Muscle of arm (tissue), 12 donors: ENCODE results near the gene MPDU1. TPM values are rescaled to one million over a fixed set of nuclear protein-coding genes. Genes with fewer than 3 reads are reported as not detected.

Source experiments
- polyA plus RNA-seq, 12 donors: library from polyadenylated mRNA; unstranded; fragments of 120-200 nt; gene quantifications; one replicate each; pipeline ENCODE4 v1.2.1, GENCODE V29; 2013; ENCODE audit not compliant: insufficient read length in 12 of 12

Gene MPDU1
- polyA plus RNA-seq, 12 donors = 26.7 to 60.9 (median 46.7) TPM; not detected in 1

Other genes with a start within 250 kb of the MPDU1 start
- gene ACAP1, start 247.3 kb upstream of the MPDU1 start, polyA plus RNA-seq = 10 to 100 TPM in 3 of 12 donors, 1 to 10 TPM in 8, not detected in 1; 2.8 to 17.4 (median 8.1) TPM
- 1 to 10 TPM in 11 of 12 donors, not detected in 1; 5.0 to 9.0 (median 6.6) TPM for gene KCTD11, start 231.7 kb upstream of the MPDU1 start, polyA plus RNA-seq
- gene TMEM95, start 228.7 kb upstream of the MPDU1 start, polyA plus RNA-seq = not detected
- gene TNK1, start 202.8 kb upstream of the MPDU1 start, polyA plus RNA-seq = 1 to 10 TPM in 2 of 12 donors, under 1 TPM in 8, not detected in 2; 0.15 to 3.8 (median 0.47) TPM
- gene PLSCR3, start 189.3 kb upstream of the MPDU1 start, polyA plus RNA-seq = 10 to 100 TPM in 11 of 12 donors, not detected in 1; 19.8 to 52.1 (median 23.2) TPM
- 10 to 100 TPM in 11 of 12 donors, not detected in 1; 45.1 to 67.7 (median 49.8) TPM for gene TMEM256, start 179.8 kb upstream of the MPDU1 start, polyA plus RNA-seq
- 10 to 100 TPM in 11 of 12 donors, not detected in 1; 17.0 to 37.6 (median 24.5) TPM for gene NLGN2, start 176.0 kb upstream of the MPDU1 start, polyA plus RNA-seq
- not detected for gene SPEM1, start 163.5 kb upstream of the MPDU1 start, polyA plus RNA-seq
- gene SPEM2, start 158.2 kb upstream of the MPDU1 start, polyA plus RNA-seq = not detected
- not detected for gene SPEM3, start 155.0 kb upstream of the MPDU1 start, polyA plus RNA-seq
- 1 to 10 TPM in 3 of 12 donors, under 1 TPM in 7, not detected in 2; 0.62 to 2.2 (median 0.86) TPM for gene TMEM102, start 148.4 kb upstream of the MPDU1 start, polyA plus RNA-seq
- 10 to 100 TPM in 1 of 12 donors, 1 to 10 TPM in 9, under 1 TPM in 1, not detected in 1; 0.97 to 15.9 (median 2.4) TPM for gene FGF11, start 144.3 kb upstream of the MPDU1 start, polyA plus RNA-seq
- gene CHRNB1, start 138.8 kb upstream of the MPDU1 start, polyA plus RNA-seq = 10 to 100 TPM in 11 of 12 donors, not detected in 1; 35.1 to 91.7 (median 79.7) TPM
- 10 to 100 TPM in 11 of 12 donors, not detected in 1; 20.6 to 54.7 (median 24.4) TPM for gene ZBTB4, start 104.2 kb upstream of the MPDU1 start, polyA plus RNA-seq
- under 1 TPM in 9 of 12 donors, not detected in 3; 0.08 to 0.65 (median 0.29) TPM for gene SLC35G6, start 102.4 kb upstream of the MPDU1 start, polyA plus RNA-seq
- 100 to 1,000 TPM in 2 of 12 donors, 10 to 100 TPM in 10; 42.7 to 443 (median 60.3) TPM for gene POLR2A, start 99.5 kb upstream of the MPDU1 start, polyA plus RNA-seq
- gene TNFSF12, start 34.8 kb upstream of the MPDU1 start, polyA plus RNA-seq = 10 to 100 TPM in 11 of 12 donors, not detected in 1; 18.6 to 34.0 (median 24.7) TPM
- 10 to 100 TPM in 1 of 12 donors, 1 to 10 TPM in 10, not detected in 1; 2.8 to 21.1 (median 4.4) TPM for gene TNFSF13, start 25.1 kb upstream of the MPDU1 start, polyA plus RNA-seq
- 10 to 100 TPM in 11 of 12 donors, not detected in 1; 30.8 to 61.1 (median 43.5) TPM for gene SENP3, start 21.9 kb upstream of the MPDU1 start, polyA plus RNA-seq
- gene CD68, start 4.2 kb upstream of the MPDU1 start, polyA plus RNA-seq = 100 to 1,000 TPM in 1 of 12 donors, 10 to 100 TPM in 10, not detected in 1; 16.8 to 222 (median 25.6) TPM
- gene SOX15, start 6.2 kb downstream of the MPDU1 start, polyA plus RNA-seq = 10 to 100 TPM in 1 of 12 donors, 1 to 10 TPM in 9, not detected in 2; 1.3 to 12.9 (median 1.8) TPM
- 10 to 100 TPM in 11 of 12 donors, not detected in 1; 30.5 to 71.8 (median 37.0) TPM for gene FXR2, start 31.0 kb downstream of the MPDU1 start, polyA plus RNA-seq
- 10 to 100 TPM in 11 of 12 donors, not detected in 1; 44.5 to 83.2 (median 68.8) TPM for gene SAT2, start 44.0 kb downstream of the MPDU1 start, polyA plus RNA-seq
- 1 to 10 TPM in 7 of 12 donors, under 1 TPM in 3, not detected in 2; 0.60 to 2.1 (median 1.2) TPM for gene SHBG, start 46.3 kb downstream of the MPDU1 start, polyA plus RNA-seq
- 10 to 100 TPM in 11 of 12 donors, not detected in 1; 15.8 to 39.9 (median 26.1) TPM for gene ATP1B2, start 67.1 kb downstream of the MPDU1 start, polyA plus RNA-seq
- gene TP53, start 103.6 kb downstream of the MPDU1 start, polyA plus RNA-seq = 100 to 1,000 TPM in 1 of 12 donors, 10 to 100 TPM in 11; 32.5 to 874 (median 37.6) TPM
- gene WRAP53, start 104.6 kb downstream of the MPDU1 start, polyA plus RNA-seq = 1 to 10 TPM in 11 of 12 donors, not detected in 1; 5.1 to 9.9 (median 7.5) TPM
- gene EFNB3, start 121.3 kb downstream of the MPDU1 start, polyA plus RNA-seq = 10 to 100 TPM in 2 of 12 donors, 1 to 10 TPM in 9, not detected in 1; 3.2 to 15.0 (median 6.0) TPM
- 10 to 100 TPM in 2 of 12 donors, 1 to 10 TPM in 9, not detected in 1; 2.3 to 13.6 (median 3.8) TPM for gene DNAH2, start 133.9 kb downstream of the MPDU1 start, polyA plus RNA-seq